Activated T-cell treated with anti-CD3 and anti-CD28 coated beads, Interleukin-2, amount 50 U/mL, for 4 hours (primary cell): Measurements from ENCODE around the gene QSOX2. TPM values are rescaled to one million over a fixed set of nuclear protein-coding genes. Genes with fewer than 3 reads are reported as not detected.
"Not testable (repeated sequence)": the region's sequence is repeated elsewhere in the genome, so short reads cannot be mapped to it uniquely, and the experiment has no call there.

ENCODE experiments used
- ATAC-seq, 2 donors: fragments of 200-7000 bp; cut with Tn5 transposase; one replicate each; pipeline ENCODE4 v1.10.0; 2021
- DNase-seq: peaks from one replicate; pipeline ENCODE4 v3.0.0-alpha.2; 2020
- H3K27me3 Mint-ChIP-seq: one replicate; pipeline ENCODE4 v1.8.0; 2021; ENCODE audit warnings: low read depth, mixed read lengths
- H3K36me3 Mint-ChIP-seq: one replicate; pipeline ENCODE4 v1.8.0; 2022; ENCODE audit warnings: mixed read lengths; ENCODE audit not compliant: insufficient read depth
- H3K4me1 Mint-ChIP-seq: one replicate; pipeline ENCODE4 v1.8.0; 2021; ENCODE audit warnings: low read depth, mixed read lengths
- H3K4me3 Mint-ChIP-seq: one replicate; pipeline ENCODE4 v1.8.0; 2021; ENCODE audit warnings: mild to moderate bottlenecking, moderate library complexity, mixed read lengths
- H3K9me3 Mint-ChIP-seq: one replicate; pipeline ENCODE4 v1.8.0; 2021; ENCODE audit warnings: mixed read lengths
- total RNA-seq, 3 donors: library from RNA; stranded (reverse); gene quantifications; one replicate each; pipeline ENCODE4 v1.2.1, GENCODE V29; 2021

Gene QSOX2
- total RNA-seq, 3 donors from 2014 or later, result 26.9 to 30.3 (median 27.5) TPM

- DNase-seq (no peak), ATAC-seq (no peak)
- H3K27me3 Mint-ChIP-seq, result no peaks in the 10 kb centered on the region
- peaks cover 10% of the 10 kb centered on the region for H3K36me3 Mint-ChIP-seq
- H3K4me3 Mint-ChIP-seq, result peak overlapping the region; percentile 98
- no peaks in the 10 kb centered on the region for H3K9me3 Mint-ChIP-seq
- H3K4me1 Mint-ChIP-seq, result peaks cover 50% of the 10 kb centered on the region
These were observed 2.0 kb downstream of the QSOX2 start for GRCh38 chr9:136243631-136244030.

GRCh38 chr9:136242918-136243525 is 2.6 kb downstream of the QSOX2 start:
- ATAC-seq, result no peak
- peak overlapping the region; percentile 98 for H3K4me3 Mint-ChIP-seq

GRCh38 chr9:136242248-136242647 is 3.4 kb downstream of the QSOX2 start:
- no peak for ATAC-seq
- peaks cover 10% of the 10 kb centered on the region for H3K36me3 Mint-ChIP-seq
- H3K4me1 Mint-ChIP-seq, result peaks cover 54% of the 10 kb centered on the region
- H3K9me3 Mint-ChIP-seq, result no peaks in the 10 kb centered on the region
- H3K4me3 Mint-ChIP-seq, result no peak overlapping the region
- DNase-seq, result no peak
- no peaks in the 10 kb centered on the region for H3K27me3 Mint-ChIP-seq

More at GRCh38 chr9:136242918-136243525, 2.6 kb downstream of the QSOX2 start:
- Mint-ChIP-seq H3K9me3 (no peaks in the 10 kb centered on the region), H3K4me1 (peaks cover 51% of the 10 kb centered on the region), H3K36me3 (peaks cover 10% of the 10 kb centered on the region), H3K27me3 (no peaks in the 10 kb centered on the region)
- DNase-seq, result no peak

- DNase-seq (no peak), ATAC-seq (no peak)
- peaks cover 10% of the 10 kb centered on the region for H3K36me3 Mint-ChIP-seq
- no peak overlapping the region for H3K4me3 Mint-ChIP-seq
- H3K27me3 Mint-ChIP-seq, result no peaks in the 10 kb centered on the region
- peaks cover 54% of the 10 kb centered on the region for H3K4me1 Mint-ChIP-seq
- H3K9me3 Mint-ChIP-seq, result no peaks in the 10 kb centered on the region
These were observed 4.1 kb downstream of the QSOX2 start for GRCh38 chr9:136241542-136241941.

- H3K9me3 Mint-ChIP-seq, result no peaks in the 10 kb centered on the region
- ATAC-seq, result no peak
- DNase-seq, result no peak
- H3K27me3 Mint-ChIP-seq, result no peaks in the 10 kb centered on the region
- H3K4me3 Mint-ChIP-seq, result no peak overlapping the region
- peaks cover 52% of the 10 kb centered on the region for H3K4me1 Mint-ChIP-seq
- H3K36me3 Mint-ChIP-seq, result peaks cover 10% of the 10 kb centered on the region
These were observed 4.7 kb downstream of the QSOX2 start for GRCh38 chr9:136240941-136241340.

GRCh38 chr9:136239983-136240330 is 5.7 kb downstream of the QSOX2 start:
- DNase-seq (no peak), ATAC-seq (no peak)
- no peak overlapping the region for H3K4me3 Mint-ChIP-seq
- peaks cover 15% of the 10 kb centered on the region for H3K36me3 Mint-ChIP-seq
- peaks cover 49% of the 10 kb centered on the region for H3K4me1 Mint-ChIP-seq
- H3K27me3 Mint-ChIP-seq, result no peaks in the 10 kb centered on the region
- no peaks in the 10 kb centered on the region for H3K9me3 Mint-ChIP-seq

GRCh38 chr9:136239135-136239982 is 6.3 kb downstream of the QSOX2 start:
- Mint-ChIP-seq H3K4me1 (peaks cover 43% of the 10 kb centered on the region), H3K36me3 (peaks cover 16% of the 10 kb centered on the region), H3K9me3 (no peaks in the 10 kb centered on the region), H3K4me3 (no peak overlapping the region), H3K27me3 (no peaks in the 10 kb centered on the region)
- no peak for ATAC-seq
- no peak for DNase-seq

- Mint-ChIP-seq H3K27me3 (no peaks in the 10 kb centered on the region), H3K36me3 (peaks cover 16% of the 10 kb centered on the region), H3K4me3 (no peak overlapping the region), H3K4me1 (peaks cover 37% of the 10 kb centered on the region), H3K9me3 (no peaks in the 10 kb centered on the region)
- ATAC-seq (no peak), DNase-seq (no peak)
These were observed 7.3 kb downstream of the QSOX2 start for GRCh38 chr9:136238342-136238732.

GRCh38 chr9:136237486-136238341 is 7.9 kb downstream of the QSOX2 start:
- peaks cover 33% of the 10 kb centered on the region for H3K4me1 Mint-ChIP-seq
- peaks cover 14% of the 10 kb centered on the region for H3K36me3 Mint-ChIP-seq
- ATAC-seq (no peak), DNase-seq (no peak)
- H3K4me3 Mint-ChIP-seq, result no peak overlapping the region
- H3K9me3 Mint-ChIP-seq, result no peaks in the 10 kb centered on the region
- no peaks in the 10 kb centered on the region for H3K27me3 Mint-ChIP-seq

- not testable (repeated sequence) for H3K9me3 Mint-ChIP-seq, DNase-seq, ATAC-seq, H3K4me3 Mint-ChIP-seq, H3K27me3 Mint-ChIP-seq
- H3K4me1 Mint-ChIP-seq, result peaks cover 31% of the 10 kb centered on the region
- peaks cover 14% of the 10 kb centered on the region for H3K36me3 Mint-ChIP-seq
These were observed 8.9 kb downstream of the QSOX2 start for GRCh38 chr9:136236471-136237410.

GRCh38 chr9:136235709-136236455 is 9.7 kb downstream of the QSOX2 start:
- DNase-seq (no peak), ATAC-seq (no peak)
- H3K27me3 Mint-ChIP-seq, result no peaks in the 10 kb centered on the region
- no peaks in the 10 kb centered on the region for H3K9me3 Mint-ChIP-seq
- peaks cover 16% of the 10 kb centered on the region for H3K36me3 Mint-ChIP-seq
- H3K4me1 Mint-ChIP-seq, result peaks cover 28% of the 10 kb centered on the region
- H3K4me3 Mint-ChIP-seq, result no peak overlapping the region

GRCh38 chr9:136235171-136235570 is 10.4 kb downstream of the QSOX2 start:
- Mint-ChIP-seq H3K27me3 (no peaks in the 10 kb centered on the region), H3K9me3 (no peaks in the 10 kb centered on the region), H3K4me3 (no peak overlapping the region), H3K36me3 (peaks cover 16% of the 10 kb centered on the region), H3K4me1 (peaks cover 28% of the 10 kb centered on the region)
- ATAC-seq (no peak), DNase-seq (no peak)

- Mint-ChIP-seq H3K4me1 (peaks cover 27% of the 10 kb centered on the region), H3K9me3 (no peaks in the 10 kb centered on the region), H3K27me3 (no peaks in the 10 kb centered on the region), H3K36me3 (peaks cover 16% of the 10 kb centered on the region), H3K4me3 (no peak overlapping the region)
- ATAC-seq (peak in 1 of 2 donors; percentile 38), DNase-seq (no peak)
These were observed 11.0 kb downstream of the QSOX2 start for GRCh38 chr9:136234597-136234996.
